ENCODE results near the gene NACA2. TPM values are rescaled to one million over a fixed set of nuclear protein-coding genes. Genes with fewer than 3 reads are reported as not detected.
"Not testable (repeated sequence)": the region's sequence is repeated elsewhere in the genome, so short reads cannot be mapped to it uniquely, and the experiment has no call there.

The NACA2 gene
- total RNA-seq, 6 experiments from 2014 or later = not detected

GRCh38 chr17:61571624-61572023 lies 19.4 kb downstream of the NACA2 start:
- no peak overlapping the region for H3K4me3 Mint-ChIP-seq
- no peak for DNase-seq
- H3K36me3 Mint-ChIP-seq (ENCODE audit: low read depth) = peaks cover 10% of the 10 kb centered on the region
- no peak overlapping the region for H3K27ac Mint-ChIP-seq
- H3K27me3 Mint-ChIP-seq (ENCODE audit: insufficient read depth) = no peaks in the 10 kb centered on the region
- peaks cover 26% of the 10 kb centered on the region for H3K4me1 Mint-ChIP-seq (ENCODE audit: low read depth)
- no peak for TF ChIP-seq CTCF (IDR thresholded peaks at IDR 0.05)
- H3K9me3 Mint-ChIP-seq = peaks cover 9% of the 10 kb centered on the region

GRCh38 chr17:61570118-61570517 lies 20.9 kb downstream of the NACA2 start:
- Mint-ChIP-seq H3K4me1 (ENCODE audit: low read depth) (peaks cover 15% of the 10 kb centered on the region), H3K27me3 (ENCODE audit: insufficient read depth) (no peaks in the 10 kb centered on the region), H3K27ac (no peak overlapping the region), H3K36me3 (ENCODE audit: low read depth) (peaks cover 10% of the 10 kb centered on the region), H3K9me3 (peaks cover 9% of the 10 kb centered on the region), H3K4me3 (no peak overlapping the region)
- DNase-seq = no peak
- no peak for TF ChIP-seq CTCF (IDR thresholded peaks at IDR 0.05)

GRCh38 chr17:61569525-61569924 lies 21.5 kb downstream of the NACA2 start:
- not testable (repeated sequence) for H3K27me3 Mint-ChIP-seq (ENCODE audit: insufficient read depth); DNase-seq; H3K4me1 Mint-ChIP-seq (ENCODE audit: low read depth); H3K36me3 Mint-ChIP-seq (ENCODE audit: low read depth); H3K4me3 Mint-ChIP-seq; H3K9me3 Mint-ChIP-seq; H3K27ac Mint-ChIP-seq

GRCh38 chr17:61568219-61569072 lies 22.6 kb downstream of the NACA2 start:
- Mint-ChIP-seq H3K36me3 (ENCODE audit: low read depth) (peaks cover 10% of the 10 kb centered on the region), H3K9me3 (peaks cover 9% of the 10 kb centered on the region), H3K4me3 (no peak overlapping the region), H3K4me1 (ENCODE audit: low read depth) (peaks cover 7% of the 10 kb centered on the region; the same call in 1 of the 2 replicates), H3K27me3 (ENCODE audit: insufficient read depth) (no peaks in the 10 kb centered on the region), H3K27ac (no peak overlapping the region)
- no peak for DNase-seq
- no peak for TF ChIP-seq CTCF (IDR thresholded peaks at IDR 0.05)

GRCh38 chr17:61567045-61567802 lies 23.8 kb downstream of the NACA2 start:
- Mint-ChIP-seq H3K4me3 (no peak overlapping the region), H3K4me1 (ENCODE audit: low read depth) (peaks cover 7% of the 10 kb centered on the region; the same call in 1 of the 2 replicates), H3K9me3 (peaks cover 9% of the 10 kb centered on the region), H3K27me3 (ENCODE audit: insufficient read depth) (peaks cover 4% of the 10 kb centered on the region), H3K27ac (no peak overlapping the region), H3K36me3 (ENCODE audit: low read depth) (peaks cover 10% of the 10 kb centered on the region)
- no peak for DNase-seq
- TF ChIP-seq CTCF (IDR thresholded peaks at IDR 0.05) = no peak

- not testable (repeated sequence) for H3K36me3 Mint-ChIP-seq (ENCODE audit: low read depth); H3K4me1 Mint-ChIP-seq (ENCODE audit: low read depth); H3K9me3 Mint-ChIP-seq; H3K27ac Mint-ChIP-seq; H3K4me3 Mint-ChIP-seq; DNase-seq; H3K27me3 Mint-ChIP-seq (ENCODE audit: insufficient read depth)
Measured at GRCh38 chr17:61566448-61566847, 24.6 kb downstream of the NACA2 start.

- not testable (repeated sequence) for H3K27ac Mint-ChIP-seq; H3K4me1 Mint-ChIP-seq (ENCODE audit: low read depth); H3K9me3 Mint-ChIP-seq; H3K36me3 Mint-ChIP-seq (ENCODE audit: low read depth); H3K27me3 Mint-ChIP-seq (ENCODE audit: insufficient read depth); H3K4me3 Mint-ChIP-seq; DNase-seq
Measured at GRCh38 chr17:61565850-61566249, 25.2 kb downstream of the NACA2 start.

All from HFFc6 (cell line).